GM12878 (cell line): ENCODE measurements around the gene NSL1. TPM values are rescaled to one million over a fixed set of nuclear protein-coding genes. Genes with fewer than 3 reads are reported as not detected.

Experiments used
- ATAC-seq: fragments of 200-7000 bp; cut with Tn5 transposase; 3 replicates; pipeline ENCODE4 v1.9.1; 2020; ENCODE audit warnings: mild to moderate bottlenecking, moderate library complexity
- BruUV-seq: library from RNA; stranded (reverse); fragments of 400-500 nt; replicated peaks from 2 replicates; lab custom pipeline; 2021; lab: Mats Ljungman, UMichigan
- CTCF ChIA-PET: fragments of 300-600 bp; sonication (Branson Sonifier 250); formaldehyde crosslinking; extraction: SDS; loops from one replicate; lab custom pipeline; 2021; ENCODE audit warnings: inconsistent platforms; lab: Yijun Ruan, JAX
- POLR2A ChIA-PET: fragments of 350-600 bp; formaldehyde crosslinking; extraction: SDS; loops from one replicate; lab custom pipeline; 2021; ENCODE audit warnings: inconsistent platforms; lab: Charles Lee
- RAD21 ChIA-PET: fragments of 300-600 bp; sonication (Branson Sonifier 250); formaldehyde crosslinking; loops from one replicate; lab custom pipeline; 2023; ENCODE audit warnings: antibody characterized with exemption; ENCODE audit not compliant: unreplicated experiment; lab: Charles Lee
- SMC1A ChIA-PET: fragments of 300-600 bp; sonication (Branson Sonifier 250); formaldehyde crosslinking; loops from one replicate; lab custom pipeline; 2023; ENCODE audit not compliant: unreplicated experiment, uncharacterized antibody; lab: Charles Lee
- DNase-seq: peaks from one replicate; pipeline ENCODE4 v3.0.0-alpha.2; 2011; ENCODE audit warnings: low read depth, low spot score
- FAIRE-seq: peaks from 3 replicates; lab custom pipeline; 2011; peaks lifted over from hg19 to GRCh38; lab: Jason Lieb, UNC
- H2AFZ ChIP-seq: 2 replicates; pipeline ENCODE4 v1.6.0; 2011; ENCODE audit warnings: low read depth, low read length, control low read depth; ENCODE audit not compliant: control insufficient read depth
- H3K27ac ChIP-seq: 2 replicates; pipeline ENCODE4 v1.5.1; 2011; ENCODE audit warnings: control low read depth; ENCODE audit not compliant: control insufficient read depth, insufficient read depth
- H3K27me3 ChIP-seq, 2 experiments: replicated peaks in 1 of 2; 2 replicates each; pipeline versions ENCODE4 v1.6.0 to v1.6.1; 2011; ENCODE audit warnings: low read length in 1 of 2; ENCODE audit not compliant: control insufficient read depth in 2 of 2, insufficient read depth in 2 of 2
- H3K36me3 ChIP-seq, 2 experiments: 2 replicates each; pipeline ENCODE4 v1.5.1; 2011; ENCODE audit warnings: low read length in 1 of 2; ENCODE audit not compliant: control insufficient read depth in 2 of 2, insufficient read depth in 2 of 2
- H3K4me1 ChIP-seq: 2 replicates; pipeline ENCODE4 v1.6.1; 2011; ENCODE audit warnings: mild to moderate bottlenecking, low read length, moderate library complexity, mixed read lengths; ENCODE audit not compliant: control insufficient read depth, insufficient read depth
- H3K4me2 ChIP-seq: 2 replicates; pipeline ENCODE4 v1.6.0; 2011; ENCODE audit warnings: control low read depth; ENCODE audit not compliant: control insufficient read depth, insufficient read depth
- H3K4me3 ChIP-seq: fragments of 200-600 bp; sonication (generic); 2 replicates; pipeline ENCODE4 v1.5.1; 2016
- H3K79me2 ChIP-seq: 2 replicates; pipeline ENCODE4 v1.6.0; 2011; ENCODE audit warnings: low read length; ENCODE audit not compliant: control insufficient read depth, insufficient read depth
- H3K9ac ChIP-seq: 2 replicates; pipeline ENCODE4 v1.8.0; 2011; ENCODE audit warnings: low read length, control low read depth, mixed read lengths; ENCODE audit not compliant: control insufficient read depth, insufficient read depth
- H3K9me3 ChIP-seq: replicated peaks from 3 replicates; pipeline ENCODE4 v1.5.1; 2011; ENCODE audit warnings: mild to moderate bottlenecking, low read length; ENCODE audit not compliant: control insufficient read depth, insufficient read depth
- H4K20me1 ChIP-seq: 2 replicates; pipeline ENCODE4 v1.6.0; 2011; ENCODE audit not compliant: control insufficient read depth, insufficient read depth
- ASH2L ChIP-seq: fragments of 300-600, 200-600 bp; sonication (generic); IDR thresholded peaks from 2 replicates; pipeline ENCODE4 v1.6.1; 2017; ENCODE audit warnings: low read depth, mild to moderate bottlenecking, borderline replicate concordance
- BMI1 ChIP-seq: fragments of 450-650 bp; IDR thresholded peaks from 2 replicates; pipeline ENCODE4 v1.6.1; 2016; ENCODE audit warnings: mild to moderate bottlenecking, moderate library complexity, borderline replicate concordance
- CEBPB ChIP-seq, 2 experiments: fragments of 150-350 bp in 1 of 2; IDR thresholded peaks; 2 replicates each; pipeline ENCODE4 v1.6.1; 2012 to 2014; ENCODE audit warnings: low read depth in 2 of 2, low read length in 2 of 2, borderline replicate concordance in 1 of 2, inconsistent platforms in 1 of 2
- CHD2 ChIP-seq: IDR thresholded peaks from 2 replicates; pipeline ENCODE4 v1.6.1; 2011; ENCODE audit warnings: low read depth, low read length, improper control_type of control experiment, borderline replicate concordance
- PAX5 ChIP-seq: IDR thresholded peaks from 2 replicates; pipeline ENCODE4 v1.6.1; 2011; ENCODE audit warnings: low read depth, low read length, borderline replicate concordance
- POLR2AphosphoS5 ChIP-seq: IDR thresholded peaks from 2 replicates; pipeline ENCODE4 v1.6.1; 2011; ENCODE audit warnings: mild to moderate bottlenecking, low read length, inconsistent platforms
- RFX5 ChIP-seq: IDR thresholded peaks from 2 replicates; pipeline ENCODE4 v1.6.1; 2011; ENCODE audit warnings: low read depth, low read length, improper control_type of control experiment
- SUPT20H ChIP-seq: IDR thresholded peaks from 2 replicates; pipeline ENCODE4 v1.6.1; 2011; ENCODE audit warnings: low read depth, mild to moderate bottlenecking, low read length, moderate library complexity, borderline replicate concordance; ENCODE audit not compliant: control insufficient read depth
- SUZ12 ChIP-seq: fragments of 200-600 bp; sonication (generic); IDR thresholded peaks from one replicate; pipeline ENCODE4 v1.6.1; 2018; ENCODE audit warnings: antibody characterized with exemption, mild to moderate bottlenecking; ENCODE audit not compliant: unreplicated experiment
- ZBTB40 ChIP-seq: fragments of 450-650 bp; IDR thresholded peaks from 2 replicates; pipeline ENCODE4 v1.6.1; 2016; ENCODE audit warnings: mild to moderate bottlenecking, moderate library complexity, borderline replicate concordance
- ZNF207 ChIP-seq: fragments of 450-650 bp; IDR thresholded peaks from 2 replicates; pipeline ENCODE4 v1.6.1; 2014; ENCODE audit warnings: antibody characterized with exemption, mild to moderate bottlenecking, borderline replicate concordance
- ZSCAN29 ChIP-seq: fragments of 450-650 bp; IDR thresholded peaks from 2 replicates; pipeline ENCODE4 v1.6.1; 2017; ENCODE audit warnings: mild to moderate bottlenecking, moderate library complexity
- in situ Hi-C: fragments of 300-500 bp; cut with MboI; formaldehyde crosslinking; loops from 9 replicates; pipeline ENCODE4 v1.14.3; 2018; ENCODE audit warnings: mixed read lengths
- intact Hi-C: fragments of 100-400 bp; cut with micrococcal nuclease; formaldehyde crosslinking; loops from one replicate; pipeline ENCODE4 v1.14.2; 2022; ENCODE audit not compliant: unreplicated experiment
- polyA plus RNA-seq, 11 experiments: library from polyadenylated mRNA; depleted of rRNA in 4 of 11; unstranded in 6 of 11; stranded (reverse) in 5 of 11; fragments of >200 nt; fragmentation: Nextera tagmentation in 4 of 11; fragmentation: Illumina TruSeq in 1 of 11; extraction: Ambion mirVana in 4 of 11; extraction: Trizol in 1 of 11; gene quantifications; 1 replicate in 1 of 11; 2 replicates in 10 of 11; pipeline versions ENCODE4 v1.2.1 to v1.2.3, GENCODE V29; 2011 to 2016; ENCODE audit warnings: inconsistent platforms in 2 of 11, missing spikeins in 2 of 11, low read depth in 1 of 11
- total RNA-seq, 4 experiments: library from RNA; depleted of rRNA in 3 of 4; stranded (reverse); fragments of >200 nt in 3 of 4; fragmentation: Illumina TruSeq in 1 of 4; extraction: Trizol in 1 of 4; gene quantifications; 2 replicates each; pipeline versions ENCODE4 v1.2.1 to v1.2.3, GENCODE V29; 2013 to 2021
- TF ChIP-seq, protein P1 (sequence below): fragments of 450-650 bp; IDR thresholded peaks from 2 replicates; pipeline ENCODE4 v1.6.1; 2016; ENCODE audit warnings: mild to moderate bottlenecking
- TF ChIP-seq, protein P2 (sequence below): fragments of 450-650 bp; formaldehyde crosslinking; IDR thresholded peaks from 2 replicates; pipeline ENCODE4 v1.4.0; 2020; ENCODE audit warnings: mild to moderate bottlenecking, moderate library complexity

NSL1 gene
- total and polyA plus RNA-seq, 10 of the 15 experiments (the other 5 are each of a cell fraction or from before 2014, with no cell fraction given): 36.7 to 74.2 (median 46.4) TPM

GRCh38 chr1:212753749-212754148, 37.8 kb downstream of the NSL1 start:
- intact Hi-C loops (loop anchor here (5.0 to 10.0 kb wide), 2 partner anchors 51 to 279 kb away; no protein-coding TSS in a partner anchor), in situ Hi-C loops (no loop called here)
- Histone ChIP-seq H3K4me1 (peaks cover 41% of the 10 kb centered on the region), H3K4me2 (peak overlapping the region; percentile 93), H3K36me3 (0 out of 4 replicates have a peak, but pooled peaks cover 0 to 2% of the 10 kb centered on the region in 2 experiments), H4K20me1 (no peaks in the 10 kb centered on the region), H3K9ac (peak overlapping the region; percentile 2; the same call in 1 of the 2 replicates), H3K27me3 (no peaks in the 10 kb centered on the region), H3K4me3 (no peak overlapping the region), H2AFZ (no peak overlapping the region), H3K79me2 (no peaks in the 10 kb centered on the region; the same call in none of the 2 replicates), H3K27ac (peak overlapping the region; percentile 10; the same call in 1 of the 2 replicates), H3K9me3 (no peaks in the 10 kb centered on the region)
- ChIA-PET CTCF (interaction anchor here (0.7 to 5.1 kb wide), 18 partner anchors 12 to 298 kb away, joined by 3 to 33 read pairs (median 4); no protein-coding TSS in a partner anchor), POLR2A (interaction anchor here (0.5 to 1.1 kb wide), 3 partner anchors 52 to 388 kb away, joined by 3 to 5 read pairs (median 4); no protein-coding TSS in a partner anchor), RAD21 (interaction anchor here (0.9 to 4.1 kb wide), 9 partner anchors 15 to 277 kb away, joined by 3 to 19 read pairs (median 4); no protein-coding TSS in a partner anchor), SMC1A (interaction anchor here (1.0 to 4.4 kb wide), 13 partner anchors 13 to 296 kb away, joined by 3 to 11 read pairs (median 4); no protein-coding TSS in a partner anchor)
- TF ChIP-seq ZNF207 (no peak), PAX5 (no peak), ASH2L (no peak), CEBPB (IDR thresholded peaks at IDR 0.05; ENCODE audit: borderline replicate concordance in 1 of 2, low read depth in 2 of 2, low read length in 2 of 2) (no peak), SUZ12 (no peak), SUPT20H (no peak), BMI1 (no peak), POLR2AphosphoS5 (no peak), RFX5 (no peak), CHD2 (no peak), ZSCAN29 (no peak), ZBTB40 (no peak)
- TF ChIP-seq, protein P1, sequence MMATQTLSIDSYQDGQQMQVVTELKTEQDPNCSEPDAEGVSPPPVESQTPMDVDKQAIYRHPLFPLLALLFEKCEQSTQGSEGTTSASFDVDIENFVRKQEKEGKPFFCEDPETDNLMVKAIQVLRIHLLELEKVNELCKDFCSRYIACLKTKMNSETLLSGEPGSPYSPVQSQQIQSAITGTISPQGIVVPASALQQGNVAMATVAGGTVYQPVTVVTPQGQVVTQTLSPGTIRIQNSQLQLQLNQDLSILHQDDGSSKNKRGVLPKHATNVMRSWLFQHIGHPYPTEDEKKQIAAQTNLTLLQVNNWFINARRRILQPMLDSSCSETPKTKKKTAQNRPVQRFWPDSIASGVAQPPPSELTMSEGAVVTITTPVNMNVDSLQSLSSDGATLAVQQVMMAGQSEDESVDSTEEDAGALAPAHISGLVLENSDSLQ: no peak
- TF ChIP-seq, protein P2, sequence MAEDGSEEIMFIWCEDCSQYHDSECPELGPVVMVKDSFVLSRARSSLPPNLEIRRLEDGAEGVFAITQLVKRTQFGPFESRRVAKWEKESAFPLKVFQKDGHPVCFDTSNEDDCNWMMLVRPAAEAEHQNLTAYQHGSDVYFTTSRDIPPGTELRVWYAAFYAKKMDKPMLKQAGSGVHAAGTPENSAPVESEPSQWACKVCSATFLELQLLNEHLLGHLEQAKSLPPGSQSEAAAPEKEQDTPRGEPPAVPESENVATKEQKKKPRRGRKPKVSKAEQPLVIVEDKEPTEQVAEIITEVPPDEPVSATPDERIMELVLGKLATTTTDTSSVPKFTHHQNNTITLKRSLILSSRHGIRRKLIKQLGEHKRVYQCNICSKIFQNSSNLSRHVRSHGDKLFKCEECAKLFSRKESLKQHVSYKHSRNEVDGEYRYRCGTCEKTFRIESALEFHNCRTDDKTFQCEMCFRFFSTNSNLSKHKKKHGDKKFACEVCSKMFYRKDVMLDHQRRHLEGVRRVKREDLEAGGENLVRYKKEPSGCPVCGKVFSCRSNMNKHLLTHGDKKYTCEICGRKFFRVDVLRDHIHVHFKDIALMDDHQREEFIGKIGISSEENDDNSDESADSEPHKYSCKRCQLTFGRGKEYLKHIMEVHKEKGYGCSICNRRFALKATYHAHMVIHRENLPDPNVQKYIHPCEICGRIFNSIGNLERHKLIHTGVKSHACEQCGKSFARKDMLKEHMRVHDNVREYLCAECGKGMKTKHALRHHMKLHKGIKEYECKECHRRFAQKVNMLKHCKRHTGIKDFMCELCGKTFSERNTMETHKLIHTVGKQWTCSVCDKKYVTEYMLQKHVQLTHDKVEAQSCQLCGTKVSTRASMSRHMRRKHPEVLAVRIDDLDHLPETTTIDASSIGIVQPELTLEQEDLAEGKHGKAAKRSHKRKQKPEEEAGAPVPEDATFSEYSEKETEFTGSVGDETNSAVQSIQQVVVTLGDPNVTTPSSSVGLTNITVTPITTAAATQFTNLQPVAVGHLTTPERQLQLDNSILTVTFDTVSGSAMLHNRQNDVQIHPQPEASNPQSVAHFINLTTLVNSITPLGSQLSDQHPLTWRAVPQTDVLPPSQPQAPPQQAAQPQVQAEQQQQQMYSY: no peak
- DNase-seq: no peak
- BruUV-seq: no TSS peak
- no peak for FAIRE-seq
- peak; percentile 23 for ATAC-seq
